NCI-H526 (cell line): ENCODE measurements around the gene ADARB2.
"Not testable (repeated sequence)": the region's sequence is repeated elsewhere in the genome, so short reads cannot be mapped to it uniquely, and the experiment has no call there.

Experiments used
- DNase-seq, 2 experiments: peaks; one replicate each; lab custom pipeline; 2025; lab: John Stamatoyannopoulos, UW

ADARB2 gene

DNA sequence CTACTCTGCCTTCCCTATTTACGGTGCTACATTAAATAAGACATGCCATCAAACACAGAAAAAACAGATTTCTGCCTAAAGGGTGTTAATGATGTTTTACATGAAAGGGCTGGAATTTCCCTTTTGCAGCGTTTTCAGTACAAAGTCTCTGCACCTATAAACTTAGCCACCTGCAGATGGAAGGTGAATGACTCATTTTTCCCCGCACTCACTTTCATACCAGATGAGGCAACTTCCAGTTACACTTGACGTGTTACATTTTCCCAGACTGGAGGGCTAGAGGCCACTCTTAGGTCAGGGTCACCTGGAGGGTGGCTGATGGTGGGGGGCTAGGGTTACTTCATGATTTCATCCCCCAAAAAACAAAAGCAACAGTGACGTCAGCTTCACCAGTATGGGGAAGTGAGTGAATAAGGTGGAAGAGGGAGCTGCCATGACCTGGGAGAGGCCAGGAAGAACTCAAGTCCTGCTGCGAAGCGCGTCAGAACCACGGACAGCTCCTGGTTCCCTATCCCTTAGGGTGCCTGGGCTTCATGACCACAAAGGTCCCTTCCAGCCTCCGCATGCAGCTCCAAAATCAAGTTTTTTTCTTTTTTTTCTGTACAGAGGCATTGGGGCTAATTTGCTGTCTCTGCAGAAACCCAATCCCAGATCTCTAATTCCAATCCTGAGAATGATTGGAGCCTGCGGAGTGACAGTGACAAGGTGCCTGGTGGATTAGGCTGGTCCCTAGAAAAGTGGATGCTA is 94.0 kb downstream of the ADARB2 start:
- no peak for DNase-seq

DNA sequence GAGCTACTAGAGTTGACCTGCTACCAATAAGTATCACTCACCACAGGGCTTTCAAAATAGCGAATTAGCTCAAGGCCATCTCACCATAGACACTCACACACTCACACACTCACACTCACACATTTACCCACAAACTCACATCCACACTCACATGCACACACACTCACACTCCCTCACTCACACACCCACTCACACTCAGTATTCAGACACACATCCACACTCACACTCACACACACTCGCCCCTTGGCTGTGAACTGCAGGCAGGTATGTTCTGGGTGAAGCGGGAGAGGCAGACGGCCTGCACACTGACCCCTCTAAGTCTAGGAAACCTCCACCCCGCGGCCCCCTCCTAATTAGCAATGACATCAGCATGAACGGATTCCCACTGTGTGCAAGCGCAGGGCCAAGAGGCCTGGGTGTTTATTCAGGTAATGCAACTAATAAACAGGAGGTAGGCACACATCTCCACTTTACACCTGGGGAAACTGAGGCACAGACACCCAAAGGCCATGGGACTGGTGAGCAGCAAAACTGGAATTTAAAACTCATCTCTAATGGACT is 94.6 kb downstream of the ADARB2 start:
- DNase-seq = no peak

DNA sequence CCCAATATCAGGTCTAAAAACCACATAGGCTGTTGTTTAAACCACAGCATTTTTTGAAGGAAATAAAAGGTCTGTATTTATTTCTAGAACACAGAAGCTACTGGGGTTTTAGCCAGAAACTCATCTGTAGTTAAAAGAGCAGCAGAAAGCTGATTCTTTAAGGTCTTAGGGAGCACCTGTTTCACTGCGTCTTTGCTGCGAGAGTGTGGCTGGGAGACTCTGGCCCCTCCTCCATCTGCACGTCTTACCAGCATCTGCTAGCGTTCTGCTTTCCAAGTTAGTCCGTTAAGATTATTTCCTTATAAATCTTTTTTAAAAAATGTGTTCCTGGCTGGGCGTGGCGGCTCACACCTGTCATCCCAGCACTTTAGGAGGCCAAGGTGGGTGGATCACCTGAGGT is 95.9 kb downstream of the ADARB2 start:
- DNase-seq = no peak

- DNase-seq = no peak
Observed at GRCh38 chr10:1638889-1639419, 98.4 kb downstream of the ADARB2 start.

DNA sequence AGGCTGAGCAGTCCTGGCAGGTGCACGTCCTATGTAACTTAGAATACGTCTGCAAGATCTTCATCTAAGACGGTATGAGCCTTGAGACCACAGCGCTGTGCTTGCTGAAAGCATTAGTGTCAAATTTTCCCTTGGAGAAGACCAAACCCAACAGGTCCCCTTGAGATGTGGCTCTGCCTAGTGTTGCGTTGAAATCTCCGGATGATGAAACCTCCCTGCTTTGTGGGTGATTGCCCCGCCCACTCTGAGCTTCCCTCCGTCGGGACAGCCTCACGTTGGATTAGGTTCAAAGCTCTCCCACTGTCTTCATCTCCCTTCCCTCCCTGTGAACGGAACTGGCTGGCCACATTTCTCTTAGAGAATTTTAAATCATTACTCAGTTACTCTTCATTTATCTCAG is 102.0 kb downstream of the ADARB2 start:
- DNase-seq = no peak

DNA sequence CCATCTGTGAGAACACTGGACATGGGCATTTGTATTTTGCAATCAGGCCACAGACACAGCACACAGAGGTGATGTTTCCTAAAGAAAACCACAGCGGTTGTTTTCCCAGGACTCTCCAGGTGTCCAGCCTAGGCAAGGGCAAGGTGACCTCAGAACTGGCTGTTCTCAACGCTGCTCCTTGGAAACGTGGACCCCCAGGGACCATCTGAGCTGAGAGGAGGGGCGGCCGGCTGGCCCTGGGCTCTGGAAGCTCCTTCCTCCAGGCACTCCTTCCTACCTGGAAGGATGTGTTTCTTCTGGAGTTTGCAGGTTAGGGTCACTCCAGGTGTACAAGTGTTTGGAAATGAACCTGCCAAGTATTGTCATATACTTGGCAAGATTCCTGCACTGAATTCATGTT is 103.1 kb downstream of the ADARB2 start:
- no peak for DNase-seq

GRCh38 chr10:1633783-1634182 is 103.5 kb downstream of the ADARB2 start:
- DNase-seq = no peak

DNA sequence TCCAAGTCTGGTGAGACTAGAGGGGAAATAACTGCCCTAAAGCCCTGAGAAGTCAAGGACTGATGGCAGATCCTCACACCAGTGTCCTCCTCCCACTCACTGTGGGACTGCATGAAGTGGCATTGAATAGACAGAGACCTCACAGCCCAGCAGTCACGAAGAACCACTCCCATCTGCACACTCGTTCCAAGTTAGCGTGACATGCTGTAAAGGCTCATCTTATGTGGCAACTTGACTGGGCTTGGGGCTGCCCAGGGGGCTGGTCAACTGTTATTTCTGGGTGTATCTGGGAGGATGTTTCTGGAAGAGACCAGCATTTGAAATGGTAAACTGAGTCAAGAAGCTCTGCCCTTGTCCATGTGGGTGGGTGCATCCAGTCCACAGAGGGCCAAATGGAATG is 104.7 kb downstream of the ADARB2 start:
- DNase-seq = no peak

GRCh38 chr10:1632141-1632540 is 105.2 kb downstream of the ADARB2 start:
- no peak for DNase-seq

DNA sequence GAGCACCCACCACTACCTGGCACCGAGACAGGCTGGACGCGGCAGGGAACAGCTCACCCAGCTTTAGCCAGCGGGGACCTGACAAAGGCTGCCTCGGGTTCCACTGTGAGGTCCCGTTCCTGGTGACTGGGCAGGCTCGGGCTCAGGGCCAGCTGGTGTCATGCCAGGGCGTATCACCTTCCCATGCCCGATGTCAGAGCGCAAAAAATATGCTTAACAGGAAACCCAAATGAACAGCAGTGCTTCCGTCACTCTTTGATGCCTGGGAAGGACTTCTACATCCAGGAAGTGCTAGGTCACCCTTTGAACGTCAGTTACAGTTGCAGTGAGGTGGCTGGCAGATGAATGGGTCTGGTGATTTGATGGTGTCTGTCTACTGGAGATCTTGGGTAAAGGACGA is 106.0 kb downstream of the ADARB2 start:
- DNase-seq = no peak

DNA sequence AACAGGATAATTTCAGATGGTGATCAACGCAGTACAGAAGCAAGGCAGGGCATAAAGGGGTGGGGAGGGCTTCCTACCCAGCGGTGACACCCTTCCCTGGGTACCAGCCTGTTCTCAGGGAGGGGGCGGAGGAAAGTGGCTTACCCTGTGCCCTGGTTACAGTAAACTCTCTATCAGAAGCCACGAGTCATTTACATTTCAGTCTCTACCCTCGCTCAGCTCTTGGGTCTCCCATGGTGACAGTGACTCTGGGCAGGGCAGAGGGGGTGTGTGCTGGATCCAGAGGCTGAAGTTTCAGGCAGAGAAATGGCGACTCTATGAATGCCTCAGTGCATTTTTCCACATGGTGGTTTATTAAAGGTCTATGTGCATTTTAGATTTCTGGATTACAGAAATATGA is 107.0 kb downstream of the ADARB2 start:
- DNase-seq = peak in 1 of 2 experiments; percentile 50

DNA sequence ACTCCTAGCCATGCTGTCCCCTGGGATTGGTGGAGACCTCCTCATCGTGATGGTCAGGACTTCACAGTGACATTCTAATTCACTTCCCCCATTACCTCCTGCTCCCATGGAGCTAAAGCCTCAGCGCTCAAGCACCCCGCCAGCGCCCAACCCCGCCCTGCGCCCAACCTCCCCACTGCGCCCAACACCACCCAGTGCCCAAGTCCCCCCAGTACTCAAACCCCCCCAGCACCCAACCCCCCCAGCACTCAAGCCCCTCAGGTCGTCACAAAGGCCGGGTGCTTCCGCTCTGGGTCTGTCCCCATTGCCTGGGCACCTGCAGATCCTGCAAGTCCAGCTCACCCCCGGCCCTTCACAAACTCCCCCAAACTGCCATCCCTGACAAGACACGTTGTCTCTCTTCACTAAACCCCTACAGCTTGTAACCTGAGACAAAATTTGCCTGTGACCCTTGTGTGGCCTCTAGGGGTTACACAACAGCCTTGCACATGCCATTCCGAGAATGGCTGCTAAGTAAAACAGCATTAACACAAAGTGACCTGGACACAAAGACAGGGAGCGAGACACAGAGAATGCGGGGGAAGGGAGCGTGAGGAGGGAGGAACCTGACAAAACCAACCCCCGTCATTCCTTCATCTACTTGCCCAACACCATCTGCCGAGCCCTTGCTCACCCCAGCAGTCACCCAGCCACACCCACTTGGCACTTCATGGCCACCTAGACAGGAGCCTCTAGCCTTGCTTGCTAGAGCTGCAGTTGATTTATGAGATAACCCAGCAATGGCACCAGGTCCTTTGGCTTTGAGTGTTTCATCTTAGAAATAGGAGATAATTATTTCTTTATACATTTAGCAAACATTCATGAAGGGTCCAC is 107.8 kb downstream of the ADARB2 start:
- DNase-seq = peak; percentile 60 to 64

- DNase-seq = no peak
Observed at GRCh38 chr10:1628757-1629156, 108.6 kb downstream of the ADARB2 start.

DNA sequence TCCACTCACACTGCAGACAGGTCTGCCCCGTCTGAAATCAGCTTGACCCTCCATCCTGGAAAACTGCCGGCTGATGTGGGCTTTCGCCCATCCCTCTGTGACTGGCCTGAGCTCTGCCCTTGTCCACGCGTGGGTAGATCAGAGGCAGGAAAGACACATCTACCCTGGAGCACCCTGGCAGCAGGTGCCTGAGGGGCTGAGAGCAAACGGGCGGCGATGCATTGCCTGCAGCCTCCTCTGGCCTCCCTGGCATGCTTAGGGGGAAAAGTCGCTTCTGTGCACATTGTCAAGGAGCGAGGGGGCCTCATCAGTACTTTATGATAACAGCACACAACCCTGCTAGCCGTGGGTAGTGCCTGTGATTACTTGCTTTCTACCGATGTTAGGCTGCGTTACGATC is 109.4 kb downstream of the ADARB2 start:
- DNase-seq = no peak

DNA sequence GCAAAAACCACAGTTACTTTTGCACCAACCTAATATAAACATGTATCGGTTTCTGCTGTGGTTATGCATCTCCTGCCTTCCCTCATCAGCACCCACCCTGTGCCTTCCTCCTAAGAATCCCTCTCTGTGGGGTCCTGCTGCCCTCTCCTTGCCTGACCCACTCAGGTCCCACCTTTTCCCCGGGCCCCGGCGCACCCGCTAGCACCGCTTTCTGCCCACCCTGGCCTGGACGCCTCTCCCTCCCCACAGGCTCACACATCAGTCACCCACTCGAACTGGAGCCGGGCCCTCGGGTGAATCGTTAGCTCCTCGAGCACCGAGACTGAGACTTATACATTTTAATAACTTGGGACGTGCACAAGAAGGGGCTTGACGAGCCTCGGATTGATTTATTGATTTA is 110.5 kb downstream of the ADARB2 start:
- DNase-seq = no peak

- no peak for DNase-seq
Observed at GRCh38 chr10:1626410-1626809, 110.9 kb downstream of the ADARB2 start.

- no peak for DNase-seq
Observed at GRCh38 chr10:1625731-1626130, 111.6 kb downstream of the ADARB2 start.

- no peak for DNase-seq
Observed at GRCh38 chr10:1625079-1625478, 112.2 kb downstream of the ADARB2 start.

DNA sequence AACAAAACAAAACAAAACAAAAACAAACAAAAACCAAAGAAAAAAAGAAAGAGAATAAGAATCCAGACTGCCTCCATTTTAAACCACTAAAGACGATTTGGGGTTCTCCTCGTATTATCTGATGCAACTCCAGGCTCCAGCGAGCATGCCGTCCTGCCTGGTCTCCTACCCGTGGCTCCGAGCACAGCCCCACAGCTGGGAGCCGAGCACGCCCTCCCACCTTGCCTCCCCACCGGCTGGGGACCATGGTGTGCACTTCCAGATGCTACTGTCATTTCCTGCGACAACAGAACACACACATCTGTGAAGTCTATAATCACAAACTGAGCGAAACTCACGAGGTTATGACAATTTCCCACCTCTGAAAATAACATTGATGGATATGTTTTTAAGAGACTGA is 113.1 kb downstream of the ADARB2 start:
- no peak for DNase-seq

GRCh38 chr10:1620803-1621202 is 116.5 kb downstream of the ADARB2 start:
- no peak for DNase-seq

- not testable (repeated sequence) for DNase-seq
Observed at GRCh38 chr10:1617376-1618317, 119.7 kb downstream of the ADARB2 start.

- not testable (repeated sequence) for DNase-seq
Observed at GRCh38 chr10:1616701-1617100, 120.6 kb downstream of the ADARB2 start.
